Trophoblast cell (in vitro differentiated cells and primary cell): Measurements from ENCODE around the gene ZDHHC8.

Experiments
- DNase-seq, 2 donors: peaks; one replicate each; pipeline ENCODE4 v3.0.0-alpha.2; 2016
- H2AFZ ChIP-seq: 2 replicates; pipeline ENCODE4 v1.6.1; 2013; ENCODE audit warnings: low read length, moderate library complexity, mild to moderate bottlenecking; ENCODE audit not compliant: insufficient read depth, poor library complexity
- H2AK5ac ChIP-seq: 2 replicates; pipeline ENCODE4 v1.6.1; 2013; ENCODE audit warnings: mild to moderate bottlenecking, low read length
- H2BK120ac ChIP-seq: 2 replicates; pipeline ENCODE4 v1.6.1; 2013; ENCODE audit warnings: low read length, mild to moderate bottlenecking, moderate library complexity; ENCODE audit not compliant: insufficient read depth, poor library complexity
- H2BK12ac ChIP-seq: 2 replicates; pipeline ENCODE4 v1.6.1; 2013; ENCODE audit warnings: mild to moderate bottlenecking, low read length, moderate library complexity
- H2BK5ac ChIP-seq: 2 replicates; pipeline ENCODE4 v1.6.1; 2013; ENCODE audit warnings: low read length, low read depth, moderate library complexity, mild to moderate bottlenecking; ENCODE audit not compliant: poor library complexity
- H3K14ac ChIP-seq: 2 replicates; pipeline ENCODE4 v1.6.1; 2013; ENCODE audit warnings: mild to moderate bottlenecking, low read length
- H3K18ac ChIP-seq: 2 replicates; pipeline ENCODE4 v1.6.1; 2013; ENCODE audit warnings: mild to moderate bottlenecking, low read length
- H3K23ac ChIP-seq: 2 replicates; pipeline ENCODE4 v1.6.1; 2013; ENCODE audit warnings: low read length
- H3K27ac ChIP-seq: 2 replicates; pipeline ENCODE4 v1.5.1; 2013; ENCODE audit warnings: low read depth, mild to moderate bottlenecking, inconsistent platforms, low read length, moderate library complexity
- H3K27me3 ChIP-seq: 2 replicates; pipeline ENCODE4 v1.6.1; 2013; ENCODE audit warnings: inconsistent platforms, mild to moderate bottlenecking, low read length, moderate library complexity; ENCODE audit not compliant: insufficient read depth
- H3K36me3 ChIP-seq, 2 experiments: 1 replicate in 1 of 2; 2 replicates in 1 of 2; pipeline ENCODE4 v1.6.1; 2013; ENCODE audit warnings: low read length in 2 of 2, mild to moderate bottlenecking in 2 of 2, moderate library complexity in 1 of 2; ENCODE audit not compliant: insufficient read depth in 2 of 2, control insufficient read depth in 1 of 2
- H3K4ac ChIP-seq: 2 replicates; pipeline ENCODE4 v1.6.1; 2013; ENCODE audit warnings: low read depth, mild to moderate bottlenecking, low read length, moderate library complexity
- H3K4me1 ChIP-seq, 2 experiments: 1 replicate in 1 of 2; 2 replicates in 1 of 2; pipeline ENCODE4 v1.6.1; 2013; ENCODE audit warnings: low read length in 2 of 2, mild to moderate bottlenecking in 2 of 2, moderate library complexity in 1 of 2; ENCODE audit not compliant: insufficient read depth in 2 of 2, control insufficient read depth in 1 of 2
- H3K4me2 ChIP-seq: 2 replicates; pipeline ENCODE4 v1.6.1; 2013; ENCODE audit warnings: inconsistent platforms, mild to moderate bottlenecking, low read length, moderate library complexity
- H3K4me3 ChIP-seq: 2 replicates; pipeline ENCODE4 v1.5.1; 2013; ENCODE audit warnings: mild to moderate bottlenecking, low read depth, low read length, inconsistent platforms
- H3K79me1 ChIP-seq: one replicate; pipeline ENCODE4 v1.6.1; 2013; ENCODE audit warnings: low read length
- H3K79me2 ChIP-seq: 2 replicates; pipeline ENCODE4 v1.6.1; 2013; ENCODE audit warnings: low read length, mild to moderate bottlenecking; ENCODE audit not compliant: control insufficient read depth, insufficient read depth, poor library complexity
- H3K9ac ChIP-seq: 2 replicates; pipeline ENCODE4 v1.6.1; 2013; ENCODE audit warnings: mild to moderate bottlenecking, low read length
- H3K9me3 ChIP-seq: 2 replicates; pipeline ENCODE4 v1.6.1; 2013; ENCODE audit warnings: low read depth, mild to moderate bottlenecking, control low read depth, inconsistent platforms, low read length; ENCODE audit not compliant: insufficient read depth
- H4K12ac ChIP-seq: 2 replicates; pipeline ENCODE4 v1.6.1; 2013; ENCODE audit warnings: low read depth, mild to moderate bottlenecking, low read length, moderate library complexity
- H4K8ac ChIP-seq: 2 replicates; pipeline ENCODE4 v1.6.1; 2013; ENCODE audit warnings: low read depth, mild to moderate bottlenecking, low read length, moderate library complexity
- H4K91ac ChIP-seq: one replicate; pipeline ENCODE4 v1.6.1; 2013; ENCODE audit warnings: low read depth, mild to moderate bottlenecking, low read length, moderate library complexity
- WGBS: extraction: QIAGEN DNeasy Blood & Tissue Kit; methylation state at CpG from one replicate; pipeline ENCODE4 v1.1.7; 2013; ENCODE audit warnings: missing lambda C conversion rate; ENCODE audit not compliant: insufficient read length, insufficient coverage; ENCODE audit errors: extremely low coverage; 5-methylcytosine and 5-hydroxymethylcytosine counted together

The ZDHHC8 gene

GRCh38 chr22:20091690-20092476, 39.7 kb upstream of the ZDHHC8 start:
- no peak overlapping the region for H4K12ac ChIP-seq
- no peaks in the 10 kb centered on the region for H3K79me2 ChIP-seq
- no peaks in the 10 kb centered on the region for H3K27me3 ChIP-seq
- H4K91ac ChIP-seq: no peak overlapping the region
- H2BK12ac ChIP-seq: no peak overlapping the region
- H3K36me3 ChIP-seq: peaks cover 75 to 89% of the 10 kb centered on the region in 2 experiments
- DNase-seq: no peak
- H2AK5ac ChIP-seq: no peak overlapping the region
- no peak overlapping the region for H3K9ac ChIP-seq
- H2AFZ ChIP-seq: no peak overlapping the region
- no peaks in the 10 kb centered on the region for H3K9me3 ChIP-seq
- H3K27ac ChIP-seq: no peak overlapping the region
- no peak overlapping the region for H2BK120ac ChIP-seq
- no CpG with 5 or more reads among the region's 16 CpGs for WGBS
- H3K4ac ChIP-seq: no peak overlapping the region
- no peak overlapping the region for H4K8ac ChIP-seq
- no peak overlapping the region for H3K4me2 ChIP-seq
- H3K14ac ChIP-seq: no peak overlapping the region
- H2BK5ac ChIP-seq: no peak overlapping the region
- no peak overlapping the region for H3K18ac ChIP-seq
- no peak overlapping the region for H3K4me3 ChIP-seq
- H3K23ac ChIP-seq: no peak overlapping the region
- H3K4me1 ChIP-seq: no peaks in the 10 kb centered on the region
- H3K79me1 ChIP-seq: no peaks in the 10 kb centered on the region

- no peaks in the 10 kb centered on the region for H3K27me3 ChIP-seq
- H4K12ac ChIP-seq: no peak overlapping the region
- H3K27ac ChIP-seq: no peak overlapping the region
- H3K9me3 ChIP-seq: no peaks in the 10 kb centered on the region
- no peak for DNase-seq
- H3K18ac ChIP-seq: no peak overlapping the region
- no peak overlapping the region for H2AK5ac ChIP-seq
- WGBS: no CpG with 5 or more reads among the region's 11 CpGs
- H3K79me2 ChIP-seq: no peaks in the 10 kb centered on the region
- H3K4me2 ChIP-seq: no peak overlapping the region
- H3K79me1 ChIP-seq: no peaks in the 10 kb centered on the region
- H3K36me3 ChIP-seq: peaks cover 70 to 83% of the 10 kb centered on the region in 2 experiments
- no peak overlapping the region for H3K4me3 ChIP-seq
- H2BK5ac ChIP-seq: no peak overlapping the region
- no peak overlapping the region for H4K91ac ChIP-seq
- H2AFZ ChIP-seq: no peak overlapping the region
- no peak overlapping the region for H3K14ac ChIP-seq
- H2BK120ac ChIP-seq: no peak overlapping the region
- no peak overlapping the region for H4K8ac ChIP-seq
- H3K4ac ChIP-seq: no peak overlapping the region
- H2BK12ac ChIP-seq: no peak overlapping the region
- no peaks in the 10 kb centered on the region for H3K4me1 ChIP-seq
- H3K23ac ChIP-seq: no peak overlapping the region
- H3K9ac ChIP-seq: no peak overlapping the region
These were observed 39.1 kb upstream of the ZDHHC8 start for GRCh38 chr22:20092477-20092854.

GRCh38 chr22:20093418-20094196, 38.0 kb upstream of the ZDHHC8 start:
- no peak overlapping the region for H2AFZ ChIP-seq
- peaks cover 58 to 79% of the 10 kb centered on the region in 2 experiments for H3K36me3 ChIP-seq
- H3K4ac ChIP-seq: no peak overlapping the region
- no peak overlapping the region for H3K27ac ChIP-seq
- H3K4me3 ChIP-seq: no peak overlapping the region
- no peak overlapping the region for H4K12ac ChIP-seq
- H3K27me3 ChIP-seq: no peaks in the 10 kb centered on the region
- no peak overlapping the region for H4K91ac ChIP-seq
- no peak overlapping the region for H2BK5ac ChIP-seq
- H3K9me3 ChIP-seq: no peaks in the 10 kb centered on the region
- H3K4me2 ChIP-seq: no peak overlapping the region
- H4K8ac ChIP-seq: no peak overlapping the region
- no peak overlapping the region for H3K9ac ChIP-seq
- no peaks in the 10 kb centered on the region for H3K4me1 ChIP-seq
- no peak overlapping the region for H2BK12ac ChIP-seq
- no peak overlapping the region for H3K23ac ChIP-seq
- no peaks in the 10 kb centered on the region for H3K79me2 ChIP-seq
- H3K18ac ChIP-seq: no peak overlapping the region
- H2BK120ac ChIP-seq: no peak overlapping the region
- DNase-seq: no peak
- no peaks in the 10 kb centered on the region for H3K79me1 ChIP-seq
- no peak overlapping the region for H3K14ac ChIP-seq
- no peak overlapping the region for H2AK5ac ChIP-seq
- no CpG with 5 or more reads among the region's 13 CpGs for WGBS

- no peak overlapping the region for H3K4me2 ChIP-seq
- H3K14ac ChIP-seq: no peak overlapping the region
- H3K18ac ChIP-seq: no peak overlapping the region
- no peak overlapping the region for H3K9ac ChIP-seq
- H3K4ac ChIP-seq: no peak overlapping the region
- no peak for DNase-seq
- no peak overlapping the region for H4K91ac ChIP-seq
- H3K4me3 ChIP-seq: no peak overlapping the region
- WGBS: no CpG with 5 or more reads among the region's 15 CpGs
- H3K36me3 ChIP-seq: peaks cover 60 to 81% of the 10 kb centered on the region in 2 experiments
- H3K79me1 ChIP-seq: no peaks in the 10 kb centered on the region
- H3K27me3 ChIP-seq: no peaks in the 10 kb centered on the region
- no peak overlapping the region for H3K27ac ChIP-seq
- H3K23ac ChIP-seq: no peak overlapping the region
- H3K9me3 ChIP-seq: no peaks in the 10 kb centered on the region
- H2BK120ac ChIP-seq: no peak overlapping the region
- no peak overlapping the region for H2AK5ac ChIP-seq
- H2BK12ac ChIP-seq: no peak overlapping the region
- no peak overlapping the region for H4K12ac ChIP-seq
- no peak overlapping the region for H2AFZ ChIP-seq
- no peak overlapping the region for H4K8ac ChIP-seq
- H3K79me2 ChIP-seq: no peaks in the 10 kb centered on the region
- no peaks in the 10 kb centered on the region for H3K4me1 ChIP-seq
- H2BK5ac ChIP-seq: no peak overlapping the region
These were observed 37.3 kb upstream of the ZDHHC8 start for GRCh38 chr22:20094197-20094807.
